Astrocyte (in vitro differentiated cells and primary cell): ENCODE measurements around the gene MXRA8. TPM values are rescaled to one million over a fixed set of nuclear protein-coding genes. Genes with fewer than 3 reads are reported as not detected.

Source experiments
- DNase-seq: peaks from one replicate; pipeline ENCODE4 v3.0.0-alpha.2; 2010; ENCODE audit warnings: low read depth
- FAIRE-seq: peaks from 2 replicates; lab custom pipeline; 2011; peaks lifted over from hg19 to GRCh38; lab: Jason Lieb, UNC
- H2AFZ ChIP-seq: 2 replicates; pipeline ENCODE4 v1.6.0; 2012; ENCODE audit warnings: low read depth, low read length, inconsistent platforms
- H3K27ac ChIP-seq: 2 replicates; pipeline ENCODE4 v1.5.1; 2011; ENCODE audit warnings: low read depth, low read length, inconsistent platforms
- H3K27me3 ChIP-seq: 2 replicates; pipeline ENCODE4 v1.6.0; 2011; ENCODE audit warnings: low read length, inconsistent platforms; ENCODE audit not compliant: insufficient read depth
- H3K36me3 ChIP-seq: 2 replicates; pipeline ENCODE4 v1.5.1; 2011; ENCODE audit warnings: low read length, inconsistent platforms; ENCODE audit not compliant: insufficient read depth
- H3K4me1 ChIP-seq: 2 replicates; pipeline ENCODE4 v1.5.1; 2011; ENCODE audit warnings: low read length, inconsistent platforms; ENCODE audit not compliant: insufficient read depth
- H3K4me2 ChIP-seq: 2 replicates; pipeline ENCODE4 v1.6.0; 2012; ENCODE audit warnings: low read length, inconsistent platforms
- H3K4me3 ChIP-seq: 2 replicates; pipeline ENCODE4 v1.5.1; 2011; ENCODE audit warnings: low read depth, mild to moderate bottlenecking, low read length, inconsistent platforms; ENCODE audit not compliant: insufficient read depth
- H3K79me2 ChIP-seq: 2 replicates; pipeline ENCODE4 v1.6.0; 2012; ENCODE audit warnings: mild to moderate bottlenecking, low read length, inconsistent platforms; ENCODE audit not compliant: insufficient read depth
- H3K9ac ChIP-seq: 2 replicates; pipeline ENCODE4 v1.6.0; 2012; ENCODE audit warnings: mild to moderate bottlenecking, low read length, inconsistent platforms
- H3K9me3 ChIP-seq: 2 replicates; pipeline ENCODE4 v1.5.1; 2012; ENCODE audit warnings: low read depth, mild to moderate bottlenecking, low read length, inconsistent platforms; ENCODE audit not compliant: insufficient read depth
- H4K20me1 ChIP-seq: 2 replicates; pipeline ENCODE4 v1.6.0; 2012; ENCODE audit warnings: low read length, inconsistent platforms; ENCODE audit not compliant: insufficient read depth
- H3K27ac Mint-ChIP-seq: one replicate; pipeline ENCODE4 v1.8.0; 2021; ENCODE audit warnings: mild to moderate bottlenecking, mixed read lengths; ENCODE audit not compliant: unreplicated experiment
- H3K27me3 Mint-ChIP-seq: one replicate; pipeline ENCODE4 v1.8.0; 2021; ENCODE audit warnings: low read depth, mixed read lengths; ENCODE audit not compliant: unreplicated experiment
- H3K36me3 Mint-ChIP-seq: one replicate; pipeline ENCODE4 v1.8.0; 2021; ENCODE audit warnings: low read depth, mixed read lengths; ENCODE audit not compliant: unreplicated experiment
- H3K4me1 Mint-ChIP-seq: one replicate; pipeline ENCODE4 v1.8.0; 2021; ENCODE audit warnings: low read depth, mixed read lengths; ENCODE audit not compliant: unreplicated experiment
- H3K4me3 Mint-ChIP-seq: one replicate; pipeline ENCODE4 v1.8.0; 2021; ENCODE audit warnings: mild to moderate bottlenecking, moderate library complexity, mixed read lengths; ENCODE audit not compliant: unreplicated experiment
- H3K9me3 Mint-ChIP-seq: one replicate; pipeline ENCODE4 v1.8.0; 2021; ENCODE audit warnings: mild to moderate bottlenecking, mixed read lengths; ENCODE audit not compliant: unreplicated experiment
- EZH2 ChIP-seq: IDR thresholded peaks from 2 replicates; pipeline ENCODE4 v1.6.1; 2012; ENCODE audit warnings: mild to moderate bottlenecking, low read length, inconsistent platforms; ENCODE audit not compliant: insufficient read depth
- total RNA-seq: library from RNA; stranded (reverse); gene quantifications from 2 replicates; pipeline ENCODE4 v1.2.1, GENCODE V29; 2021
- TF ChIP-seq, protein P1 (sequence below): IDR thresholded peaks from 2 replicates; pipeline ENCODE4 v1.5.1; 2011; ENCODE audit warnings: low read depth, mild to moderate bottlenecking, inconsistent platforms, low read length, moderate library complexity; ENCODE audit not compliant: insufficient read depth

Gene MXRA8
- total RNA-seq, 1 donor from 2014 or later: 112 TPM

DNA sequence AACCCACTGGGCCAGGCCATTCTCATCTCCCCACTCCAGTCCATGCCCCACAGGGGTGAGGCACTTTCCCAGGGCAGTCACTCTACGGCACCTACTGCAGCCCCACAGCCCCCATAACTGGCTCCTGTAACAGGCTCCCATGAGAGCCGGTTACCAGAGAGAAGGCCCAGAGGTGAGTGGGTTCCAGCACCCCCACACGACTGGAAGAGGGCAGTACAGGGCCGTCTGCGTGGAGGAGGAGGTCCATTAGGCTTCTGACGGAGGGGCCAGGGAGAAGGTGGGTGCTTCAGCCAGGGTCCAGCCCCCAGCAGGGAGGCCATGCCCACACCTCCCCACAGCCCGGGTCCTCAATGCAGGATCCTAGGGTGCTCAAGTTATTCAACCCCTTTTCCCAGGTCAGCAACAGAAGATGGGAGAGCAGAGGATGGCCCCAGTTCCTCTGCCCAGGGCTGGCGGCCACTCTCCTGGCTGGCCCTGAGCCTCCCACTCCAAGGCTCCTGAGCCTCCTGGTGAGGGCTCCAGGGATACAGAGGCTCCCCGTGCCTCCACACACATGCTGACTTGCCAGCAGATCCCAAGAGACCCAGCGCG lies 52.2 kb downstream of the MXRA8 start:
- DNase-seq (no peak), FAIRE-seq (no peak)
- Histone ChIP-seq H3K4me2 (peak overlapping the region; percentile 88), H3K4me1 (peaks cover 41% of the 10 kb centered on the region), H3K79me2 (peaks cover 63% of the 10 kb centered on the region), H3K27me3 (no peaks in the 10 kb centered on the region), H3K27ac (peak overlapping the region; percentile 40), H3K4me3 (peak overlapping the region; percentile 78), H3K9me3 (no peaks in the 10 kb centered on the region), H3K36me3 (no peaks in the 10 kb centered on the region), H4K20me1 (peaks cover 70% of the 10 kb centered on the region), H3K9ac (peak overlapping the region; percentile 79), H2AFZ (no peak overlapping the region)
- Mint-ChIP-seq H3K27me3 (no peaks in the 10 kb centered on the region), H3K27ac (peak overlapping the region; percentile 91), H3K4me3 (peak overlapping the region; percentile 92), H3K9me3 (no peaks in the 10 kb centered on the region), H3K36me3 (peaks cover 4% of the 10 kb centered on the region), H3K4me1 (peaks cover 8% of the 10 kb centered on the region)
- TF ChIP-seq, protein P1, sequence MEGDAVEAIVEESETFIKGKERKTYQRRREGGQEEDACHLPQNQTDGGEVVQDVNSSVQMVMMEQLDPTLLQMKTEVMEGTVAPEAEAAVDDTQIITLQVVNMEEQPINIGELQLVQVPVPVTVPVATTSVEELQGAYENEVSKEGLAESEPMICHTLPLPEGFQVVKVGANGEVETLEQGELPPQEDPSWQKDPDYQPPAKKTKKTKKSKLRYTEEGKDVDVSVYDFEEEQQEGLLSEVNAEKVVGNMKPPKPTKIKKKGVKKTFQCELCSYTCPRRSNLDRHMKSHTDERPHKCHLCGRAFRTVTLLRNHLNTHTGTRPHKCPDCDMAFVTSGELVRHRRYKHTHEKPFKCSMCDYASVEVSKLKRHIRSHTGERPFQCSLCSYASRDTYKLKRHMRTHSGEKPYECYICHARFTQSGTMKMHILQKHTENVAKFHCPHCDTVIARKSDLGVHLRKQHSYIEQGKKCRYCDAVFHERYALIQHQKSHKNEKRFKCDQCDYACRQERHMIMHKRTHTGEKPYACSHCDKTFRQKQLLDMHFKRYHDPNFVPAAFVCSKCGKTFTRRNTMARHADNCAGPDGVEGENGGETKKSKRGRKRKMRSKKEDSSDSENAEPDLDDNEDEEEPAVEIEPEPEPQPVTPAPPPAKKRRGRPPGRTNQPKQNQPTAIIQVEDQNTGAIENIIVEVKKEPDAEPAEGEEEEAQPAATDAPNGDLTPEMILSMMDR: no peak
- TF ChIP-seq EZH2: no peak

DNA sequence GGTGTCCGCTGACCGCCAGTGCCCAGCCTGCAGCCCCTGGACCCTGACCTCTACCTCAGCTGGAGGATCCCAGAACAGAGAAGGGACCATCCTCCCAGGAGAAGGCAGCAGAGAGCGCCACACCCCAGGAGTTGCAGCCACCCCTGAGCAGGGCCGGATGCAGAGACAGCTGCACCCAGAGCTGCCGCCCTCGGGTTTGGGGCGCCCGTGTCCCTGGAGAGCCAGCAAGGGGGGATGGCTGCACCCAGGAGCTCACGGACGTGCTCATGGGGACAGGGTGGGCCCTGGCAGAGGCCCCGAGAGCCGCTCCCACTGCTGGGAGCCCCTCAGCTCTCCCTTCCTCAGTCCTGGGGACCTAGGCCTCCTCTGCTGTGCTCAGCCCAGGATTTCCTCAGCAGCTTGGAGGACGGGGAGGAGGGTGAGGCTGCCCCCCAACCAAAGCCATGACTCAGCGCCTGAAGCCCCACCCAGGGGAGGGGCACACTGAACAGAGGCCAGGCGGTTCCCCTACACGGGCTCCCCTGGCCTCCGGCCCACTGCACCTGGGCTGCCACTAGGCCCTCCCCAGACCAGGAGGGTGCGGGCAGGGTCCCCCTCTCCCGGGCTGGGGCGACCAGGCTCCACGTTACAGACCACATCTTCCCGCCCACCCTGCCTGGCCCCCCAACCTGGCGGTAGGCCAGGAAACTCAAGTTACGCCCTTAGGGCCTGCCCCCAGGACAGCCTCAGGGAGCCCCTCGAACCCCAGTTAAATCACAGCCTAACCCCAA lies 52.9 kb downstream of the MXRA8 start:
- no peaks in the 10 kb centered on the region for H3K36me3 ChIP-seq
- DNase-seq: peak; percentile 61
- no peak overlapping the region for H2AFZ ChIP-seq
- peak overlapping the region; percentile 88 for H3K4me2 ChIP-seq
- no peak overlapping the region for H3K4me3 ChIP-seq
- peaks cover 67% of the 10 kb centered on the region for H4K20me1 ChIP-seq
- peaks cover 41% of the 10 kb centered on the region for H3K4me1 ChIP-seq
- H3K27me3 Mint-ChIP-seq: no peaks in the 10 kb centered on the region
- peak overlapping the region; percentile 91 for H3K27ac Mint-ChIP-seq
- H3K27me3 ChIP-seq: no peaks in the 10 kb centered on the region
- no peaks in the 10 kb centered on the region for H3K9me3 ChIP-seq
- H3K36me3 Mint-ChIP-seq: peaks cover 4% of the 10 kb centered on the region
- peaks cover 61% of the 10 kb centered on the region for H3K79me2 ChIP-seq
- peak overlapping the region; percentile 92 for H3K4me3 Mint-ChIP-seq
- H3K9ac ChIP-seq: peak overlapping the region; percentile 79
- no peak for FAIRE-seq
- H3K4me1 Mint-ChIP-seq: peaks cover 8% of the 10 kb centered on the region
- TF ChIP-seq, protein P1: no peak
- no peak for TF ChIP-seq EZH2
- H3K9me3 Mint-ChIP-seq: no peaks in the 10 kb centered on the region
- H3K27ac ChIP-seq: peak overlapping the region; percentile 40
